Suppressor macrophage treated with lipopolysaccharide for 4 hours (primary cell): ENCODE results near the gene CTCF.

Experiments
- DNase-seq: peaks from one replicate; pipeline ENCODE4 v3.0.0-alpha.2; 2020

CTCF gene

GRCh38 chr16:67549936-67550335 lies 12.4 kb upstream of the CTCF start:
- no peak for DNase-seq

- DNase-seq, result no peak
These were observed 11.2 kb upstream of the CTCF start for GRCh38 chr16:67551091-67551490.

DNA sequence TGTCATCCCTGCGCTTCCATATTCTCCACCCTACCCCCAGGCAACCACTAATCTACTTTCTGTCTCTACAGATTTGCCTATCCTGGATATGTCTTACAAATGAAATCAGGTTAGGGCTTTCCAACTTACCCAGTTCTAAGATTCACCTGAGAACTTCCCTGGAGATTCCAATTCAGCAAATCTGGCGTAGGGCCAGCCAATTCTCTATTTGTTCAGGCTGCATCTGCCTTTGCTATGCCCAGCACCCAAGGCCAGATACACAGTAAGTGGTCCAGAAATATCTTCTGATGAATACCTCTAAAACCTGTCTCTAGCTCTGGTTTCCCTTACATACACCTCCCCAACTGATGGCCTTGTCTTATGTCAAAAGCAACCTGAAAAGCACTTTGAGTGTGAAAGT lies 10.4 kb upstream of the CTCF start:
- no peak for DNase-seq

DNA sequence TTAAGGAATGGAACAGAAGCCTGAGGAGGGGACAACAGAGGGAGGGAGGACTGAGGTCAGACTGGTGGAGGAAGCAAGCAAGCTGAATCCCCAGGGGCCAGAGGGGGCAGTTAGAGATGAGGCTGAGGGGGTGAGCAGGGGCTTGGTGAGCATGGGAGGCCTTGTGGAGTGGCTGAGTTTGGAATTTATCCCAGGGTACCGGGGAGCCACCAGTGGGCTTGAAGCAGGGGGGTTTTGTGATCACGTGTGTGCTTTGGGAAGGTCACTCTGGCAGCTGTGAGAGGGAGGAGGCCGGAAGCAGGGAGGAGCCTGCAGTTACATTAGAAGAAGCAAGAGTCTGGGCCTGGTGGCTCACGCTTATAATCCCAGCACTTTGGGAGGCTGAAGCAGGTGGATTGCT lies 9.8 kb upstream of the CTCF start:
- no peak for DNase-seq

- peak; percentile 51 for DNase-seq
These were observed 6.5 kb upstream of the CTCF start for GRCh38 chr16:67555795-67556212.

GRCh38 chr16:67558859-67559258 lies 3.5 kb upstream of the CTCF start:
- DNase-seq, result no peak

- DNase-seq, result no peak
These were observed 1.4 kb upstream of the CTCF start for GRCh38 chr16:67560827-67561342.

- DNase-seq, result no peak
These were observed 864 bp upstream of the CTCF start for GRCh38 chr16:67561501-67561823.

DNA sequence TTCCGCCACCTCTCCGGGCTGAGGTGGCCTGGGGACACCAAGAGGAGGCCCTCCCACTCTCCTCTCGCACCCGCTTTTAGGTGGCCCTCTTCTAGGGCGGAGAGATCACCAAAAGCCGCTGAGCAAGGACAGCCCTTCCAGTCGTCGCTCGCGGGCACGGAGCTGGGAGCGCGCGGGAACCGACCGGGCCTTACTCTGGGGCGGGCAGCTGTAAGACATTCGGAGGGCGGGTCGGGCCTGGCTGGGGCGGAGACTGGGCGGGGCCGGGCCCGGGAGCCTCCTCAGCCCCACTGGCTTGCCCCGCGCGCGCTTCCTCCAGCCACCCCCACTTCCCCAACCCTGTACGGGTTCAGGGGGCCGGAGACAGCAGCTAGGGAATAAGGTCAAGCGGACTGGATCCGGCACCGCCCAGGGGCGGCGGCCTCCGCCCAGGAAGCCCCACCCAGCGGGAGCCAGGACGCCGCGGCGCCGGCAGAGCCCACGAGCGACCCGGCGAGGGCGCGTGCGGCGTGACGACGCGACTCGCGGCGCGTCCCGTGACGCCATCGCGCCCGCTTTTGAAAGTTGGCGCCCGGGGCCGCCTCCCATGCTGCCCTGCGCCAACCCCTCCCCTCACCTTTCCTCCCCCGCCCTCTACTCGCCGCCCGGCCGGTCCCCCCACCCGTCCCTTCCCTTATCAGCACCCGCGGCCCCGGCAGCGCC lies 351 bp upstream of the CTCF start:
- DNase-seq, result peak; percentile 99

- DNase-seq, result peak; percentile 65
These were observed 787 bp downstream of the CTCF start for GRCh38 chr16:67562918-67563707.

DNA sequence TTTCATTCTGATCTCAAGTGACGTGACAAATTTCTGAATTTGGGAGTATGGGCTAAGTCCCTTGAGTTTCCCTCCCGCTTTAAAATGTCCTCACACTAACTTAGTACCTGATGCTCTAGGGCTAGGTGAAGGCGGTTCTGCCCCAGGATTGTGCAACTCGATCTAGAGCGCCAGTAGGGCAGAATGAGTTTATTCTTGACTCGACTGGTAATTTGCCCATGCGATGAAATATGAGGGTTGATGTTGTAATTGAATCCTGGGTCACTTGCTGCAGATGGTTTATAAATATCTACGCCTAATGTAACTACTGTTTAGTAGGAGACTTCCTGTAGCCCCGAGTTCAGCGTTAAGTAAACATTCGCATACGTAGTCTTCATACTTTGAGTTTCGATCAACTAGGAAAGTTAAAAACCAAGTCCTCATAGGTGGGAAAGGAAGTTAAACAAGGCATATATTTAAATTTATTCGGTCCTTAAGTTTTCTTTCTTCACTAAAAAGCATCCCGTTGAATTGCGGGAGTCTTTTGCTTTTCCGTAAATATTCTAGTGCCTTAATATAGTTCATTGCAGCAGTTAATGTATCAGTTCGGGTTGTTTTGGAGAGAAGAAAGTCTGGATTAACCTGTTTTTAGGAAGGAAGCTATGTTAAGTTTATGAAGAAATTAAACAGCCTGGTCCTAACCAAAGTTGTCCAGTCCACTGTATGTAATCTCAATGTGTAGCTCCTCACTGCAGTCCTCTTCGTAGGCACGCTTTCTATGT lies 1.6 kb downstream of the CTCF start:
- peak; percentile 61 for DNase-seq

DNA sequence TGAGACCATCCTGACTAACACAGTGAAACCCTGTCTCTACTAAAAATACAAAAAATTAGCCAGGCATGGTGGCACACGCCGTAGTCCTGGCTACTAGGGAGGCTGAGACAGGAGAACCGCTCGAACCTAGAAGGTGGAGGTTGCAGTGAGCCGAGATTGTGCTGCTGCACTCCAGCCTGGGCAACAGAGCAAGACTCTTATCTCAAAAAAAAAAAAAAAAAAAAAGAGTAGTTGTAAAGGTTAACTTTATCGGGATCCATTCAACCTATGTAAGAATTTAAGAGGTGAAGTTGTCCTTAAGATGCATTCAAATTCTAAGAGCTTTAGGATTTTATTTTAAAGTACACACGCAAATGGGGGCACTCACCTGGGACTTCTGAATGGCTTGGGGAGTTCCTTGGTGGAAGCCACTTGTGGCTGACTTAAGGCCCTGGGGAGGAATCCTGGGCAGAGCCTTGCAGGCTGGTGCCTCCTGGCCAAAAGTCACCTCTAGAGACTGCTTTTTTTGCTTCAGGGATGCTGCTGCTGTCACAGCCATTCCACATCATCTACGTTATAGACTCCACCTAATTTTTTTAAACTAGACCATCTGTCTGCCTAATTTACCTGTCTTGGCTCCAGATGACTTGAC lies 3.3 kb downstream of the CTCF start:
- no peak for DNase-seq

DNA sequence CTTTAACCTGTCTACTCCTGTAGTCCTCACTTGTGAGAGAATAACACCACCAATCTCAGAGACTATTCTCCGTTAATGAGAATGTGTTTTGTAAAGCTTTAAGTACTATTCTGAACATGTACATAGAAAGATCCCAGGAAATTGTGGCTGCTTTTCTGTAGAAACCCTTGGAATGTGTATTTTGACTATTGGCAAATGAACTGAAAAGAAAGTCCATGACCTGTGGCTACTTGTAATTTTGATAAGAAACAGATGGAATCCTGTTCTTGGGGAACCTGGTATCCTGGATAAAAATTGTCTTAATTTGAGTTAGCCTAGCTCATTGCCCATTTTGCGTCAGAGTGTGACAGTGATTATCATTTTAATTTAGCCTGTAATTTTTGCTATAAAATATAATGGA lies 9.1 kb downstream of the CTCF start:
- DNase-seq, result no peak

GRCh38 chr16:67571981-67572431 lies 9.7 kb downstream of the CTCF start:
- no peak for DNase-seq

DNA sequence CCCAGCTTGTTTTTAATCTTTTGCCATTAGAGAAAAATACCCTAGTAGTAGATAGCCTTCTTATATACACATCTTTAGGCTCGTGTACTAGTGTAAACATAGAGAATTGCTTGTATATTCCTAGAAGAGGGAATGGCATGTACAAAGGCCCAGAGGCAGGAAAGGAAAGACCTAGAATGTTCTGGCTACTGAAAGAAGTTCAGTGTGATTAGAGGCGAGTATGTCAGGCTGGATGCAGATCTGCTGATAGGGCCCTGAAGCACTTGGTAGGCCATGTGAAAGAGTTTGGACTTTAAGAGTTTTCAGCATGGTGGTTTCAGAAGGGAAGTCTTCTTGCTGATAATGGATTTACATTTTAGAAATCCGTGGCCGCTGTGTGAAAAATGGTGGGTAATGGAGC lies 17.4 kb downstream of the CTCF start:
- DNase-seq, result no peak

- DNase-seq, result no peak
These were observed 17.9 kb downstream of the CTCF start for GRCh38 chr16:67580202-67580601.

GRCh38 chr16:67593288-67593687 lies 31.0 kb downstream of the CTCF start:
- DNase-seq, result no peak

DNA sequence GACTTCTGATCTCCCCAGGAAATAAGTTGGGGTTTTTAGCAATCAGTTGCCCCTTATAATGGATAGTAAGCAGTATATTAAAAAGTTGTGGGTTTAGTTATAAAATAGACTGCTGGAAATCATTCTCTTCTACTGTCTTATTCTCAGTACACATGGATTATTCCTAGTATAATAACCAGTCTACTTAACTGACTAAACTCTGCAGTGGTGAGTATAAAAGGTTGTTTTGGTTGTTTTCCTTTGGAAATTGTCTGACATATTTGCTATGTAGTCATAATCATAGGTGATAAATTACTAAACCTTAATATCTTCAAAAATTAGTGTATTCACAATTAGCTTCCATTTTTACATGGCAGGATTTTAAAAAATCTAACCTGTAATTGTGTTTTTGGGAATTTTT lies 31.4 kb downstream of the CTCF start:
- DNase-seq, result no peak

- no peak for DNase-seq
These were observed 32.1 kb downstream of the CTCF start for GRCh38 chr16:67594256-67594915.

DNA sequence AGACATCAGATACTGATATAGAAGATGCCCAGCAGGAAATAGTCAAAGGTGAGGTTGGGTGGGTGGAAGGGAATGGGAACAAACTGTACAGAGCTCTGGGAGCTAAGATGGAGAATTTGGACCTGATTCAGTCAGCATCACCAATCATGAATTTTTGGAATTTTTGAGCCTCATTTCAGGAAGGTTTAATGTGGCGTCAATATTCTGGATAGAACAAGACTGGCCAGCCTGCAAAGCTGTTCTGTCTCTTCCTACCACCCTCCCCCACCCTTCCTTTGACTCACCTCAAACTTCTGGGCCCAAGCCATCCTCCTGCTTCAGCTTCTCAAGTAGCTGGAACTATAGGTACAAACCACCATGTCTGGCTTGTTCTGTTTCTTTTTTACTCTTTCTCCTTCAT lies 32.6 kb downstream of the CTCF start:
- DNase-seq, result no peak

DNA sequence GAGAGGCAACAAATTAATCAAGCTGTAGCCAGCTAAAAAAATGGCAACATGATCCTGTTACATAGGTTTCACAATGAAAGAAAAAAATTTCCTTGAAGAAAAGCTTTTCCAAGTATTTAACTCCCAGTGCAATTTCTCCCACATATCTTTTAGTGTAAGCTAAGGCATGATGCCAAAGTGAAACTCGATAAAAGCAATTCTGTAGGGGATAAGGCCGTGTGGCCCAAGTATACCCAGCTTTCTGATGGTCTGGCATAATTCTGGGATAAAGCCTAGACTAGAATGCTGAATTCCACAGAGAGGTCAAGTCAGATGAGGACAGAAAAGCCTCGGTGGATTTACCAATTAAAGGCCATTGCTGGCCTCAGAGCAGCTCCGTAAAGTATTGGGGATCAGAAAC lies 36.2 kb downstream of the CTCF start:
- no peak for DNase-seq

DNA sequence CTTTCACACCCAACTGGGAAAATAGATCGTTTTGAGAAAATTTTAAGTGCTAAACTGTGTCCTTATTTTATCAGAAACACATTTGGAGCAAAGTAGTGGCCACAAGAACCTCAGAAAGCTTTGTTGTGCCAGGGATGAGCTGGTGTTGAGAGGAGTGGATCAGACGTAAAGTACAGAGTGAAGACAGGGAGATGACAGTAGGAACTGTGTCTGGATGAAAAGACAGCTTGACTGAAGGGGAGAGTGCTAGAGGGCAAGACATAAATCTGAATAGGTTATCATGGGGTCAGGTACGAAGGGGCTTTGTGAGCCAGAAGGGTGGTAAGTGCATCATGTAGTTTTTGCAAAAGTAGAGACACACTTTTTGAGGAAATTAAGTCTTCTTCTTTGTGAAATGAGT lies 43.3 kb downstream of the CTCF start:
- DNase-seq, result no peak

GRCh38 chr16:67606632-67607031 lies 44.3 kb downstream of the CTCF start:
- DNase-seq, result no peak
